Measurements from ENCODE around the gene HAPSTR1. TPM values are rescaled to one million over a fixed set of nuclear protein-coding genes. Genes with fewer than 3 reads are reported as not detected.

The HAPSTR1 gene
- total RNA-seq, 1 experiment from 2014 or later = 85.2 TPM

- Histone ChIP-seq H3K27ac (ENCODE audit: insufficient read length, low read depth, low read length) (no peak overlapping the region), H4K20me1 (ENCODE audit: control insufficient read depth, insufficient read depth, insufficient read length) (no peaks in the 10 kb centered on the region), H3K79me1 (ENCODE audit: insufficient read depth, low read depth, low read length, poor library complexity, severe bottlenecking) (no peaks in the 10 kb centered on the region), H3K18ac (ENCODE audit: insufficient read length, low read depth, low read length) (no peak overlapping the region), H2AFZ (ENCODE audit: low read length) (no peak overlapping the region), H4K91ac (ENCODE audit: insufficient read length, low read depth, low read length) (no peak overlapping the region), H2BK15ac (ENCODE audit: low read depth, low read length) (no peak overlapping the region), H4K8ac (replicated peaks; ENCODE audit: insufficient read length, low read depth, low read length) (no peak overlapping the region), H3K9ac (ENCODE audit: extremely low read depth, insufficient read length, low read length) (no peak overlapping the region), H2BK5ac (ENCODE audit: insufficient read length, low read length) (no peak overlapping the region), H4K5ac (ENCODE audit: insufficient read length, low read depth, low read length) (no peak overlapping the region), H2AK5ac (ENCODE audit: insufficient read length, low read length) (no peak overlapping the region), H3K23ac (ENCODE audit: insufficient read length, low read depth, low read length) (no peak overlapping the region), H3K23me2 (ENCODE audit: insufficient read length, low read depth, low read length, poor library complexity, severe bottlenecking) (no peaks in the 10 kb centered on the region), H3K79me2 (ENCODE audit: insufficient read depth, low read length) (no peaks in the 10 kb centered on the region), H3T11ph (ENCODE audit: low read length) (no peak overlapping the region), H2BK120ac (ENCODE audit: low read depth, low read length, poor library complexity, severe bottlenecking) (no peak overlapping the region), H3K56ac (ENCODE audit: insufficient read length, low read depth, low read length) (no peak overlapping the region), H3K4me1 (ENCODE audit: insufficient read depth, low read length) (no peaks in the 10 kb centered on the region), H3K4me2 (ENCODE audit: insufficient read depth, insufficient read length, low read length) (no peak overlapping the region), H3K27me3 (ENCODE audit: insufficient read depth, low read length) (no peaks in the 10 kb centered on the region), H2BK20ac (ENCODE audit: low read depth, low read length, poor library complexity, severe bottlenecking) (no peak overlapping the region), H2BK12ac (ENCODE audit: insufficient read length, low read depth, low read length) (no peak overlapping the region), H3K9me3 (ENCODE audit: control insufficient read depth, low read depth, low read length) (no peaks in the 10 kb centered on the region), H3K14ac (ENCODE audit: insufficient read depth, low read length) (no peak overlapping the region), H3K4ac (ENCODE audit: low read depth, low read length) (no peak overlapping the region)
- Mint-ChIP-seq H3K4me3 (no peak overlapping the region), H3K4me1 (no peaks in the 10 kb centered on the region), H3K27ac (no peak overlapping the region), H3K36me3 (ENCODE audit: insufficient read depth in 1 of 3, low read depth in 3 of 3) (no peaks in the 10 kb centered on the region), H3K27me3 (ENCODE audit: low read depth) (peaks cover 2% of the 10 kb centered on the region), H3K9me3 (no peaks in the 10 kb centered on the region)
- TF ChIP-seq, protein P1, sequence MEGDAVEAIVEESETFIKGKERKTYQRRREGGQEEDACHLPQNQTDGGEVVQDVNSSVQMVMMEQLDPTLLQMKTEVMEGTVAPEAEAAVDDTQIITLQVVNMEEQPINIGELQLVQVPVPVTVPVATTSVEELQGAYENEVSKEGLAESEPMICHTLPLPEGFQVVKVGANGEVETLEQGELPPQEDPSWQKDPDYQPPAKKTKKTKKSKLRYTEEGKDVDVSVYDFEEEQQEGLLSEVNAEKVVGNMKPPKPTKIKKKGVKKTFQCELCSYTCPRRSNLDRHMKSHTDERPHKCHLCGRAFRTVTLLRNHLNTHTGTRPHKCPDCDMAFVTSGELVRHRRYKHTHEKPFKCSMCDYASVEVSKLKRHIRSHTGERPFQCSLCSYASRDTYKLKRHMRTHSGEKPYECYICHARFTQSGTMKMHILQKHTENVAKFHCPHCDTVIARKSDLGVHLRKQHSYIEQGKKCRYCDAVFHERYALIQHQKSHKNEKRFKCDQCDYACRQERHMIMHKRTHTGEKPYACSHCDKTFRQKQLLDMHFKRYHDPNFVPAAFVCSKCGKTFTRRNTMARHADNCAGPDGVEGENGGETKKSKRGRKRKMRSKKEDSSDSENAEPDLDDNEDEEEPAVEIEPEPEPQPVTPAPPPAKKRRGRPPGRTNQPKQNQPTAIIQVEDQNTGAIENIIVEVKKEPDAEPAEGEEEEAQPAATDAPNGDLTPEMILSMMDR (conservative IDR thresholded peaks at IDR 0.05) = no peak
- WGBS (ENCODE audit: extremely low coverage, insufficient read length, low lambda C conversion rate) = no CpG with 5 or more reads among the region's 7 CpGs
- no peak for DNase-seq
These were observed 29.1 kb upstream of the HAPSTR1 start for GRCh38 chr16:9062301-9062700.

Measured in H9 (cell line).